Measurements from ENCODE around the gene CMSS1.
A peak's percentile ranks its signal among the peaks of the same experiment; 100 is the strongest.

The CMSS1 gene

GRCh38 chr3:99877031-99877579 lies 59.4 kb downstream of the CMSS1 start:
- FAIRE-seq = no peak

GRCh38 chr3:99878005-99878404 lies 60.3 kb downstream of the CMSS1 start:
- FAIRE-seq = peak; percentile 75

- no peak for FAIRE-seq
Measured at GRCh38 chr3:99879275-99879674, 61.6 kb downstream of the CMSS1 start.

GRCh38 chr3:99881121-99881524 lies 63.5 kb downstream of the CMSS1 start:
- no peak for FAIRE-seq

GRCh38 chr3:99882436-99883137 lies 64.9 kb downstream of the CMSS1 start:
- FAIRE-seq = no peak

GRCh38 chr3:99883138-99883461 lies 65.4 kb downstream of the CMSS1 start:
- no peak for FAIRE-seq

GRCh38 chr3:99883693-99884092 lies 66.0 kb downstream of the CMSS1 start:
- no peak for FAIRE-seq

- FAIRE-seq = no peak
Measured at GRCh38 chr3:99884484-99884883, 66.8 kb downstream of the CMSS1 start.

GRCh38 chr3:99885085-99885484 lies 67.4 kb downstream of the CMSS1 start:
- no peak for FAIRE-seq

- no peak for FAIRE-seq
Measured at GRCh38 chr3:99885851-99886250, 68.2 kb downstream of the CMSS1 start.

- no peak for FAIRE-seq
Measured at GRCh38 chr3:99891610-99892285, 74.1 kb downstream of the CMSS1 start.

GRCh38 chr3:99892332-99892731 lies 74.7 kb downstream of the CMSS1 start:
- FAIRE-seq = no peak

- FAIRE-seq = no peak
Measured at GRCh38 chr3:99895131-99895696, 77.6 kb downstream of the CMSS1 start.

- no peak for FAIRE-seq
Measured at GRCh38 chr3:99895703-99896441, 78.2 kb downstream of the CMSS1 start.

GRCh38 chr3:99896482-99896881 lies 78.8 kb downstream of the CMSS1 start:
- FAIRE-seq = no peak

- FAIRE-seq = no peak
Measured at GRCh38 chr3:99899603-99900002, 81.9 kb downstream of the CMSS1 start.

GRCh38 chr3:99900248-99900647 lies 82.6 kb downstream of the CMSS1 start:
- no peak for FAIRE-seq

GRCh38 chr3:99901200-99901926 lies 83.7 kb downstream of the CMSS1 start:
- FAIRE-seq = peak; percentile 92

- no peak for FAIRE-seq
Measured at GRCh38 chr3:99902091-99902490, 84.4 kb downstream of the CMSS1 start.

GRCh38 chr3:99903869-99904268 lies 86.2 kb downstream of the CMSS1 start:
- FAIRE-seq = no peak

- FAIRE-seq = peak; percentile 13
Measured at GRCh38 chr3:99907959-99908544, 90.4 kb downstream of the CMSS1 start.

Data from islet of Langerhans (tissue), 1 donor.